Stimulated activated CD4-positive, alpha-beta T cell treated with anti-CD3 and anti-CD28 coated beads, TNF-alpha, amount 100 ng/mL, for 24 hours (primary cell): ENCODE measurements around the gene SMAD7.

Source experiments
- DNase-seq, 3 experiments: peaks; one replicate each; pipeline ENCODE4 v3.0.0-alpha.2; 2020; ENCODE audit warnings: low read depth in 3 of 3

SMAD7 gene

DNA sequence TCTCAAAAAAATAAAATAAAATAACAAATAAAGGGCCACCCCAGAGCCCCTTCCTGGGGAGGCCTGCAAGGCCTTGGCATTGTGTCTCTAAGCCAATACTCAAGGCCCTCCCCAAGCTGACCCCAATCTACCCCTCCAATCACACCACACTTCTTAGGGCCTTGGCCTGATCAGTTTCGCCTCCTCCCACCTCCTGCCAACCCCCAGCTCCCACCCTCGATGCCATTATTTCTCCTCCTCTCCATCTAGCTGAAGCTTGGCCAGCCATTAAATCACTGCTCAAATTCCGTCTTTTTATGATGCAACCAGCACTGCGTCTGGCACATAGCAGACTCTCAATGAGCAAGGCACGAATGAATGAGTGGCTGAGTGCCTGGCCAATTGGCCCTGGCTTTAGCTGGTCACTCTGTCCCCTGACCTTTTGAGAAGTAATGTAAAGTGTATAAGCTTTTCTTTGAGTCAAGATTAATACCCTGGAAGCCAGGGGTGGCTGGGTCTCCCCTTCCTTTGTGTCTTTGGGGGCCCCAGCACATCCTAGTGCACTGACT lies 55.9 kb downstream of the SMAD7 start:
- no peak for DNase-seq

DNA sequence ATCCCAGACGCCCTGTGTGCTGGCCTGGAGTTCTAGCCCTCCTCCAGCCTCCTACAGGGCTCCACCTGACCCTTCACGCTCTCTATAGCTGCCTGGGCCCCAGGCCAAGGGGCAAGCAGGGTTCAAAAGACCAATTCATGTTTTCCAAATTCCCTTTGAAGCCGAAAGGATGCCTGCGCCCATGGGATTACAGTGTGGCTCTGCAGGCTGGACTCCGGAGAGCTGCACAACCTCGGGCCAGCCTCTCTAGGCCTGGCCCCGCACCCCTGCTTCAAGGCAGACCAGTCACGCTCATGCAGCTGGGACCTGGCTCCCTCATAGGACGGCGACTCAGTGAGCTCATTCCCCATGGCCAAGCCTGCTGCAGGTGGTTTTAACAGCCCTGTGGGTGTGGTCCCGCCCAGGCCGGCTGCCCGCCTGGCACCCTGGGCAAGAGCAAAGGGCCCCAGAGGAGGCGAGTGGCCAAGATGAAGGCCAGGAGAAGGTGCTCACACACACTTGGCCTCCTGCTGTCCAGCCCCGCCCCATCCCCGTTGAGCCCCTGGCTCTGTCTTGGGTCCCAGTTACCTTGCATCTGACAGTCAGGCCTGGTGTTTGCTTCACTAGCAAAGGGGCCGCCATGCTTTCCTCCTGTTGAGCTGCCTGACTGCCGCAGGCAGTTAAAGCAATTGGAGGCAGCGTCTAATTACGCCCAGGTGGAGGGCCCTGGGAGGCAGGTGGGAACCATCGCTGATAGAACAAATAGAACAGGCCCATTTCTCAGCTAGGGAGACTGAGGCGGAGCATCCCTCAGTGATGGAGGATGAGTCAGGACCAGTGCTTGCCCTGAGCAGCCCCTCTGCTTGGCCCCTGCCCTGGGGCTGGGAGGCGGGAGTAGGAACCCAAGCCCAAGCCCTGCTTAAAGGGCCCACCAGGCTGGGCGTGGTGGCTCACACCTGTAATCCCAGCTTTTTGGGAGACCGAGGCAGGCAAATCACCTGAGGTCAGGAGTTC lies 56.9 kb downstream of the SMAD7 start:
- no peak for DNase-seq

DNA sequence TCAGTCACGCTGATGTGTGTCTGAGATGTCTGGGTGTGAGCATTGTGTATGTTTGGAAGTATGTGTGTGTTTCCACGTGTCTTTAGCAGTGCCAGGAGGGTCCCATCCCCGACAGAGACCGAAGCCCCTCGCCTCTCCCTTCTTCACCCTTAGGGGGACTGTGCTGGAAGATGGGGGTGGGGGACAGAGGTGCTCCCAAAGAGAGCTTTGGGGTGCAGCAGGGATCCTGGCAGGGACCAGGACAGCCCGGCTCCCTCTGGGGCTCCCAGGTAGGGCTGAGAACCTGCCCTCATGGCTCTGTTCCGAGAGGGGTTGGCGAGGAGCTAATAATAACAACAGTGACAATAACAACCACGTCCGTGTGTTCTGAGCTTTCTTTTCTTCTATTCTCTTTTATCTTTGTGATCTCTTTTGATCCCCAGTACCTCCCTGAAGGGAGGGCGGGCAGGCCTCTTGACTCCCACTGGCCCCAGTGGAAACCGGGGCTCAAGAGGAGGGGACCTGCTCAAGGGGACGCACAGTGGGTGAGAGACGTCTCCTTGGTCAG lies 57.6 kb downstream of the SMAD7 start:
- DNase-seq, result no peak

DNA sequence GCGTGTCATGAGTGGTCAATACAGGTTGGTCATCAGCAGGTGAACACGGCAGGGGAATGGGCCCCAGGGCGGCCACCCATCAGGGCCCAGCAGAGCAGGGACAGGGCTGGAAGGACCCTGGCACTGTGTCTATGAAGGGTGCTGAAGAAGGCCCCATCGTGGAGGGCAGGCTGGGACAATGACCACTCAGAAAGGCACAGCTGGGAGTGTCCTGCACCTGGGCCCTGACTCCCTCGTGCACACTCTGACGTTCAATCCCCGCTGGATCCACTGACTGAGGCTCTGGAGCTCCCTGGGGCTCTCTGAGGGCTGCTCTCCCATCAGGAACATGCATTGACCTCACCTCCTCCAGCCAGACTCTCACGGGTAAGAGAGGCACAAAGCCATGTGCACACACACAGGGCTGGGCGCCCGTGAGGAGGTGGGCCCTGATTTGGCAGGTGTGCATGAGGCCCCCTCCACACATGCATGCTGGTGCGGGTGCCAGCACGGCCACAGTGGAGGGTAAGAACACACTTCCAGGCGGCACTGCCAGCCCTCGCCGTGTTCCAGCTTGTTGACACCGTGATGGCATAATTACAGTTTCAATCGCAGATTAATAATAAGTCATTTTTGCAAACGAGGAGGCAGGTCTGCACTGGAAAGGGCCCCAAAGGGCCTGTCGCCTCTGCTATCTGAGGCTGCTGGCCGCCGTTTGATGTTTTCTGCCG lies 58.5 kb downstream of the SMAD7 start:
- no peak for DNase-seq

DNA sequence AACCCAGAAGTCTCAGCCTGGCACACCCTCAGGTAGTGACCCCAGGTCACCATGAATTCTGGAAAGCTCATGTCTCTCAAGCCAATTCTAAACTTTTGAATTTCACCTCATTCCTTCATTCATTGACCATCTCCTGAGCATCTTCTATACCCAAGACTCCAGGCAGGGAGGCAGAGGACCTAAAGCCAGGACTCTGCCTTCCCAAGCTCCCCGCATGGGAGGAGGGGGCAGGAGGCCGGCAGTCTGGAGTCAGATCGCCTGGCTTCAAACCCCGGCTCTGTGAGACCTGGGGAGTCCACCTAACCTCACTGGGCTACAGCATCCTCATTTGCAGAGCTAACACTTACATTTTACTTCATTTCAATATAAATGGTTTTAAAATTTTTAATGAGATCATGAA lies 59.0 kb downstream of the SMAD7 start:
- no peak for DNase-seq

DNA sequence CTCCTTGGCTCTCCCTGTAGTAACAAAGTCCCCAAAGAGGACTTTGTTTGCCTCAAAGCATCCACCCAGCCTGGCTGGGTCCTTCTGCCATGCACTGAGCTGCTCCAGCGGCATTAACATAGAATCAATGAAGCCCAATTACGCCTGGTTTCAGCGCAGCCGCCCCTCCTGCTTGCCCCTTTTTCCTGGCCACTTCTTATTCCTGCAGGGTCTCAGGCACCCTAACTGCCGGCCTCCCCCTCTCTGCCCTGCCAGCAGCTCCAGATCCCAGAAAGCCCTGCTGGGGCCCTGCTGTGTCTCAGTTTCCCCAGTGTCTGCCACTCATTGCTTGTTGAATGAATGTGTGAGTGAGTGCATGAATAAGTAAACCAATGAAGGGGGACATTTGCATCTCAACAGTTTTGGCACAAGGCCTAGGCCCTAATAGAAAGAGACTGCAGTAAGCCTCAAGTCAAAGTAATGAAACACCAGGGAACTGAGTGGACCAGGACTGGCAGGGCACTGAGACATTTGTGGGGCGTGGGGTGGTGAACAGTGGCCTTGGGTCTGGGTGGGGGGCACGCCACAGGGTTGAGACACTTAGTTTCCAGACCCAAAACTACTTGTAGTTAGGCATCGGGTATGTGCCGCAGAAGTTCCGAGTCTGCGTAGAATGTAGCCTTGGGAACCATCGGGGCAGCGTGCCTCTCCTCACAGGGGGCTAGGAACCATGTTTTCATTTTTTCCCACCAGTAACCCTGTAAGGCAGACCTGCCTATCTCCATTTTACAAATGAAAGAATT lies 60.6 kb downstream of the SMAD7 start:
- no peak for DNase-seq

DNA sequence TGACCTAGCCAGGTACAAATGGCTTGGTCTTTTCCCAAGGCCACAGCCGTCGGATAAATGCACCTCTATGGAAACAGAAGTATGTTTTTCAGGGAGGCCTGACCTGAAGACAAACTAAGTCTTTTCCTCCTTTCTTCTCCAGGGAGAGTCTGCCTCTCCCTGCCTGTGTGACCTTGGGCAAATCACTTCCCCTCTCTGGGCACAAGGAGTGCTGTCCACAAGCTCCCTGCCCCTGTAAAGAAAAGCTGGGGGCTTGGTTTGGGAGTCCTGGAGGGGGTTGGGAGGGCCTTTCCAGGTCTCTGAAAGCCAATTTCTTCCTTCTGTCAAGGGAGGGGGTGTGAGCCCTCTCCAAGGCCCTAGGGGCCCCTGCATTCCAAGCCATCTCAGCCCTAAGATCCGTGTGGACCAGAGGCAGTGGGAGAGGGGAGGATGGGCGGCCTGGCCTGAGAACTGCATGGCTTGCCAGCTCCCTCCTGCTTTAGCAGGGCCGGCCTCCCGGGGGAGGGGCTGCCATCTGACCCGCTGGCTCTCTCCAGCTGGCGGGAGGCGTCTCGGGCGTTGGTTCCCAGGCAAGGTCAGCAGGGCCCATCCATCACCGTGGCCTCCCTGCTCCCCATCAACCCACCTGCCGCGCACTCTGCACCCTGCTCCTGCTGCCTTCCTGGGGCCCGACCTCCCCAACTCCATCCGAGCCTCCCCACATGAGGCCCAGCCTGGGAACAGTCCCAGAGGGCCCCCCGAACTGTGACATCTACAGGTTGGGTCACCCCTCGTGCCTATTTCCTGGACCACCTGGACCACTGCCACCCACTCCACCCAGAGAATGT lies 61.4 kb downstream of the SMAD7 start:
- no peak for DNase-seq

DNA sequence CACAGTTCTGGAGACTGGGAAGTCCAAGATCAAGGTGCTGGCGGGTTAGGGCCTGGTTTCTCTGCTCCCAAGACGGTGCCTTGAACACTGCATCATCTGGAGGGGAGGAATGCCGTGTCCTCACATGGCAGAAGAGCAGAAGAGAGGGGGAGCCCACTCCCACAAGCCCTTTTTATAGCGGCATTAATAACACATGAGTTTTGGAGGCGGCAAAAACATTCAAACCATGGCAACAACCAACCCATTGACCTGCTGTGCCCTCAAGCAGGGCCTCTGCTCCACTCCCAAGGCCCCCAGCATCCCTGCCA lies 62.0 kb downstream of the SMAD7 start:
- no peak for DNase-seq

DNA sequence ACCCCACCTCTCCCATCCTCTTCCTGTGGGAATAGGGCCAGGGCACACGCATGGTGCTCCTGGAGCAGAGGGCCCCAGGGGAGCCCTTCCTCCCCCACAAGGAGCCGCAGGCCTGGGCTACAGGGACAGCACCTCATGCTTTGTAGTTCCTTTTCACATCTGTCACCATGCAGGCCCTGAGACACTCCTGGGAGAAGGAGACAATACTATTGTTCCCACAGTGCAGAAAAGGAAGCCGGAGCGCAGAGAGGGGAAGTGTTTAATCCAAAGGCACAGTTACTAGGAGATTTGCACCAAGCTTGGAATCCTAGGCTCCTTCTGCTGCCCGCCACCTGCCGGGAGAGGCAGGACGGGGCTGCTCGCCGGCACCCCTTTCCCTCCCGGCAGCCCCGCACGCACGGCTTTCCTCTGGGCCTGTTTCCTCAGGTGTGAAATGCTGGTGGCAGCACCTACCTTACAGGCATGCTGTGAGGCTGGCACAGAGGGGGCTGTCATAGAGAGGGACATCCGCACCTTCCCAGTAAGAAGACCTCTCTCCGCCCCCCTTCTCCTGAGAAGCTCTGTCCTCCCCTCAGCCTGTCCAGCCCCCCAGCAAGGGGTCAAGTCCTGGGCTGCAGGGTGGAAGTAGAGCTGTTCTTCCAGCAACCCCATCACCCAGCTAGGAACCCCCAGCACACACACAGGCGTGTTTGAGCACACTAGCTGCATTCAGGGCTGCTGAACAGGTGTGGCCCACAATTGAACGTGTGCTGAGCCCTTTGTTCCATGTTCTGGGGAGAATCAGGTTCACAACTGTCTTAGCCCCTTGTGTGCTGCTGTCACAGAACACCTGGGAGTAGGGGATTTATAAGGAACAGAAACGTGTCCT lies 62.6 kb downstream of the SMAD7 start:
- DNase-seq, result no peak

DNA sequence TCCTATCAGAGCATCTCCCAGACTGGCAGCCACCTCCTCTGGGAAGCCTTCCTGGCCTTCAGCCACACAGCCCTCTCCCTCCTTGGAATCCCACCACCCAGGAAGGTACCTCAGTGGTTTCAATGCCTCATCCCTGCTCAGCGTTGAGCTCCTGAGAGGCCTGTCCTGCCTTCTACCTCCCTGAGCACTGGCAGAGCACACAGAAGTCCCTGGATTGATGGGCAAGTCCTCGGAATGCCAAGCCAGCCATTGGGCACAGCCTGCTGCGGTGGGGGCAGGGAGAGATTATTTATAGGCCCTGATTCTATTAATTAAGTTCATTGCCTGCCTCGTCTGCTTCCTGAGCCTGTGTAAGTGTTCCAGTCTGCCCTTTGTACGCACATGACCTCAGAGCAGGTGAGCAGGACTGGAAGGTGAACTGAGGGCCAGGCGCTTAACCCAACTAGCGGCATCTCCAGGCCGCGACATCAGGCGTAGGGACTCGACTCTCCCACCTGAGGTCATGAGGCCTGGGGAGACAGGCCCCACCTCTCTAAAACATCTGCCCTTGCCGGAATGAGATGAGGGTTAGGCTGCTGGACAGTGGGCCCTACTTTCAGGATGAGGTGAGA lies 63.4 kb downstream of the SMAD7 start:
- no peak for DNase-seq

DNA sequence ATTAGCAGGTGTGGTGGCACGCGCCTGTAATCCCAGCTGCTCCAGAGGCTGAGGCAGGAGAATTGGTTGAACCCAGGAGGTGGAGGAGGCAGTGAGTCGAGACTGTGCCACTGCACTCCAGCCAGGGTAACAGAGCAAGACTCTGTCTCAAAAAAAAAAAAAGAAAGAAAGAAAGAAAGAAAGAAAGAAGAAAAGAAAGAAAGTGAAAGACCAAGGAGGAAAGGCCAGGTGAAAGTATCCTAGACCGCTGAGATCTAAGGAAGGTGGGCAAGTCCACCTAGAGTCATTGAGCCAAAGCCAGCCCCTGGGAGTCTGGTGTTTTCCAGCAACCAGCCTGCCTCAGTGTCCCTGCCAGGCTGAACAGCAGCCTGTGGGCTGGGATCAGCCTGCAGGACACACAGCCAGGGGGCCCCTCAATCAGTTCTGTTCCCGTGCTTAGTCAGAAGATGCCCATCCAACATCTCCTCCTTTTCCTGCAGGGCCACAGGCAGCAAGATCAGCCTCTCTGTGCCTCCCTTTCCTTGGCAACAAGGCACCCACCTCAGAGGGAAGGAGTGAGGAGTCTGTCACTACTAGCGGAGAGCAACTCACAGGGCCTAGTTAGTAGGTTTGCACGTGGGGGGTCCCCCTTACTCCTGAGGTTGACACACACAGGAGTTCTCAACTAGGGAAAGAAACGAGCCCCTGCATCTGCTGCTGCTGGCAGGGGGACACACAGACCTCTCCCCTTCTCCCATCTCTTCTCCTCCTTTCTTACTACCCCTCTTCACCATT lies 64.1 kb downstream of the SMAD7 start:
- DNase-seq, result no peak

DNA sequence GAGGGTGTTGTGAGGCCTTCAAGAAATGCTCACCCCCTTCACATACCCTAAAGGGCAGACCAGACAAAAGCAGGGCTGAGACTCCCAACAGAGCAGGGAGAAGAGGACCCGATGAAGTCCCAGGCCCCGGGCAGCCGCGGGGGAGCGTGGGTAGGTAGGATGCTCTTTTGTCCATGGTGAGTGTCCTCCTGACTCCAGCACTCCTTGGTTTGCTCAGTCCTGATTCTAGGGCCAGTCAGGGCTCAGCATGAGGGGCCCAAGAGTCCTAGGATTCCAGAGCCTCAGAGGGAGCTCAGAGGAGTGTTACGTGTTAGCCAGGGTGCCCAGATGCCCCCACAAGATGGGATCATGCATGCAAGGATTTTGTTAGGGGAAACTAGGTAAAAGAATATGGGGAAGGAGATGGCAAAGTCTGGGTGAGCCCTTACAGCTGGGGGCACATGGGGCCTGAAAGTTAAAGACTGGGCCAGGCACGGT lies 64.8 kb downstream of the SMAD7 start:
- no peak for DNase-seq

DNA sequence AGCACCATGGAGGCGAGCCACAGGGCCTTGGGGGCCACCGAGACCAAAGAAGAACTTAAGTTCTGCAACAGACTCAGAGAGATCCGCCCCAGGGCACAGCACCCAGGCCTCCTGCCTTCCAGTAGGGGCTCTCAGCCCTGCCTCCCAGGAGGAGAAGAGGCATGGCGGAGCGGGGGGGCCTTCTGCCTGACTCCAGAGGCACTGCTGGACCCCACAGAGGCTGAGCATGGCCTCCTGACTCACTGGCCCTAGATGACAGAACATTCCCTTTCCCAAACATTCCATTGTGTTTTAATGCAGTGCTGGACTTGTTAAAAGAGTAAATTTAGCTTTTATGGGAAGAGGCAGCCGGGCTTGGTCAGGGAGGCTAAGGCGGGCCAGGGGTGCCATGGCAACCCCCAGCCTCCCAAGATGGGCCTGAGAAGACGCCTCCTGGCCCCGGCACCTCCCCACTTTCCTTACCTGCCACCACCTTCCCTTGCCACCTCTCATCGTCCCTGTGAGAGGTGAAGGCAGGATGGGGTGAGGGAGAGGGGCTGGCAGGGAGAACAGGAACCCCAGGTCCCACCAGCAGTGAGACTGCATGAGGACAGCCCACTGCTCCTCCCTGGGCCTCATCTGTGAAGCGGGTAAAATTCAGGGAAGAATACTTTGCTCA lies 65.4 kb downstream of the SMAD7 start:
- no peak for DNase-seq

DNA sequence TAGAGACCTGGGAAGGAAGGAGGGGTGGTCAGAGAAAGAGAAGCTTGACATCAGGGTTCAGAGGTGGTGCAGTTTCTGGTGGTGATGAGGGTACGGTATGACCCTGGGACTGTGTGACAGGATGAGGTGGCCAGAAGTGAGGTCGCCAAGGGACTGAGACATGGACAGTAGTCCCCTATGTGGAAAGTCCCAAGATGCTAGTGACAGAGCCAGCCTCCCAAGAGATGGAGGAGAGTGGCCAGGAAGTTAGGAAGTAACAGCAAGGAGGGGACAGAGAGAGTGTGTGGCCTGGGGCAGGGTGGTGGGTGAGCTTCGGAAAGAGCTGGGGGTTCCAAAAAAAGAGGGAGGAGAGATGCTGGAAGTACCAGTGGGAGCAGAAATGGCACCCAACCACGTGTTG lies 66.0 kb downstream of the SMAD7 start:
- DNase-seq, result no peak

DNA sequence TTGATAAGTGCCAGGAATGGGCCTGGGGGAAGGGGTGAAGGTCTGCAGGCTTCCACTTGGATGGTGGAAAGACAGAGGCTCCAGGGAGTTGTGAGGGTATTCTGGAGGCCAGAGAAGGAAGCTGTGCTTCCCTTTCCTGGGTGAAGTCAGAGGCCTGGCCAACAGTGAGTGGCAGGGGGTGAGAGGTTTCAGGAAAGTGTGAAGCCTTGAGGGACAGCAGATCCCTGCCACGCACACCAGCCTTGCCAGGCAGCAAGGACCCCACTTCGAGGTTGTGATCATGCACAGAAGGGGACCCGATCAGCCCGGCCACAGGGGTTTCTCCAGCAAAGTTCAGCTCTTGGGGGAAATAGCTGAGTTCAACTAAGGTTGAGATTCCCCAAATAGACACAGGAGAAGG lies 66.5 kb downstream of the SMAD7 start:
- no peak for DNase-seq

DNA sequence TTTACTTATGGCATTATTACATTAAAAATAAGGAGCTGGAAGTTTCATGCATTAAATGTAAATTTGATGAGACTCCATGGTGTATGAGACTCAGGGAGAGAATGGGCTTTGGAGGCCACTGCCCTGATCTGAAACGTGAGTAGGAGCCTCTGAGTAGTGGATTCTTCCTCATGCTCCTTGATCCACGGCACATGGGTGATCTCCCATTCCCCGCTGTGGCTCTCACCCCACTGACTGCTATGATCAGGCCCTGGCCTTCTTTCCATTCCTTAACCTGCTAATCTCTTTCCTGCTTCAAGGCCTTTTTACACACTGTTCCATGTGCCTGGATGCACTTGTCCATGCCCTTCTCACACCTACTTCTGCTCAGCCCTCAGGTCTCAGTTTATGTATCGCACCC lies 68.4 kb downstream of the SMAD7 start:
- no peak for DNase-seq

DNA sequence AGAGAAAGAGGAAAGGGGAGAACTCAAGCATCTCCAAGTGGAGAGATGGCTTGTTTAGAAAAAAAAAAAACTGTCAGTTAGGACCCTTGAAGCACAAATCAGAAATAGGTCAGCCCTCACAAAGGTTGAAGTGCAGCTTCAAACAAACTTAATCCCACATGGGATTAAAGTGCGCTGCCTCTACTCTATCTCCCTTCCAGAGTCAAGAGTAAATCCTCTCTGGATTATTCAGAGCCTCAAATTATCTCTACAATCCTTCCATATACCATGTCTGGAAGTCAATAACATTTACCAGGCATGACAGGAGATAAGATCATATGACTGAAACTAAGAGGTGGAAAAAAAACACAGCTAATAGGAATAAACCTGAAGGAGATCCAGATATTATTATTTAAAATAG lies 69.8 kb downstream of the SMAD7 start:
- DNase-seq, result no peak

DNA sequence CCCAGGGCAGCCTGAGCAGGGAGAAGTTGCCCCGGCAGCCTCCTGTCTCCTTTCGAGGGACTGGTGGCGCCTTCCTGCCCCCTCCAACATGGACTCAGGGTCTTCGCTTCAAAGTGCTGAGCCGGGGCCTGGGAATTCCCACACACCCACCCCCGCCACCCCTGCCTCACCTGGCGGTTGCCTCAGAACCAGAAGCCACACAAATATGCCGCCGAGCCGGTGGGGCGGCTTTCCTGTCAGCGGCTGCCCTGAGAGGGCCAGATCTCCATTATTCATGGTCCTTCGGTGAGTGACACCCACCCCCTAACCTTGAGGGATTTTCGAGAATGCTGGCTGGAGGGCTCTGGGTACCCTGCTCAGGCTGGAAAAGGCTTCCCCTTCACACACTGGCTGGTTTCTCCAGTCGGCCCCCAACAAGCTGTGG lies 71.7 kb downstream of the SMAD7 start:
- no peak for DNase-seq
